ENCODE measurements around the gene WASHC4.

The WASHC4 gene

DNA sequence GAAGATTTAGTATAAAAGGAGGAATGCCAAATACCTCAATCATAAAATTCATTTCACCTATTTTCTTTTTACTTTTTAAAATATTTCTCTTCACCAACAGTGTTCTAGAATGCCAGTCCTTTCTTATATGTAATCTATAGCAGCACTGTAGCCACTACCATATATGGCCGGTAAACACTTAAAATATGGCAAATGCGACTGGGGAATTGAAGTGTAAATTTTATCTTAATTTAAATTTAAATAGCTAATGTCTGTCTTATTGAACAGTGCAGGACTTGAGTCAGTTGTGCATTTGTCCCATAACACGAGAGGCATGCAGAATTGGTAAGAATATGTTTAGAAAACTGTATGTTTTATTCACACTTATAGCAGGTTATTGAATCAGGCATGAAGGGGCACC, 50.1 kb downstream of the WASHC4 start:
- Histone ChIP-seq H3K9me3 (no peaks in the 10 kb centered on the region), H3K27me3 (no peaks in the 10 kb centered on the region)

DNA sequence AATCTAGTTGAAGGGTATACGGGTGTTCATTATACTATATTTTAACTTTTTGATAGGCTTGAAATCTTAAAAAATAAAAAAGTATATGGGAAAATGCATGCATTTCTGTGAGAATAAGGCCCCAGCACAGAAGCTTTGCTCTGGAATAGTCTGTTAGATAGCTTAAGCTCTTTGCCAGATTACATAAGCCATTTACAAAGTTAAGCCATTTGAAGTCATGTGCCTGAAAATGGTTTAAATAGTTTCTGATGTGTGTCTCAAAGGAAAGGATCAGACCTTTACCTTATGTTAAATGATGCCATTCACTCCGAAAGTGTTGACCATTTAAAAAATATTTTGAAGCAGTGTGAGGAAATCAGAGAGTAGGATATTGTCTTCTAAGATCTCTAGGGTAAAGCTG, 51.3 kb downstream of the WASHC4 start:
- TF ChIP-seq, protein P1, sequence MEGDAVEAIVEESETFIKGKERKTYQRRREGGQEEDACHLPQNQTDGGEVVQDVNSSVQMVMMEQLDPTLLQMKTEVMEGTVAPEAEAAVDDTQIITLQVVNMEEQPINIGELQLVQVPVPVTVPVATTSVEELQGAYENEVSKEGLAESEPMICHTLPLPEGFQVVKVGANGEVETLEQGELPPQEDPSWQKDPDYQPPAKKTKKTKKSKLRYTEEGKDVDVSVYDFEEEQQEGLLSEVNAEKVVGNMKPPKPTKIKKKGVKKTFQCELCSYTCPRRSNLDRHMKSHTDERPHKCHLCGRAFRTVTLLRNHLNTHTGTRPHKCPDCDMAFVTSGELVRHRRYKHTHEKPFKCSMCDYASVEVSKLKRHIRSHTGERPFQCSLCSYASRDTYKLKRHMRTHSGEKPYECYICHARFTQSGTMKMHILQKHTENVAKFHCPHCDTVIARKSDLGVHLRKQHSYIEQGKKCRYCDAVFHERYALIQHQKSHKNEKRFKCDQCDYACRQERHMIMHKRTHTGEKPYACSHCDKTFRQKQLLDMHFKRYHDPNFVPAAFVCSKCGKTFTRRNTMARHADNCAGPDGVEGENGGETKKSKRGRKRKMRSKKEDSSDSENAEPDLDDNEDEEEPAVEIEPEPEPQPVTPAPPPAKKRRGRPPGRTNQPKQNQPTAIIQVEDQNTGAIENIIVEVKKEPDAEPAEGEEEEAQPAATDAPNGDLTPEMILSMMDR (IDR thresholded peaks at IDR 0.05) = no peak
- Histone ChIP-seq H3K4me1 (ENCODE audit: control insufficient read depth in 1 of 2, insufficient read depth in 1 of 2, low read depth in 1 of 2, low read length in 1 of 2) (no peaks in the 10 kb centered on the region), H3K4me3 (ENCODE audit: low read depth in 1 of 2, low read length in 1 of 2) (no peak overlapping the region), H3K36me3 (peaks cover 97% of the 10 kb centered on the region), H3K9me3 (no peaks in the 10 kb centered on the region), H3K27ac (peak overlapping the region; percentile 22), H3K27me3 (no peaks in the 10 kb centered on the region)

More for the DNA sequence above, 50.1 kb downstream of the WASHC4 start:
- Histone ChIP-seq H3K27ac (no peak overlapping the region), H3K4me1 (ENCODE audit: control insufficient read depth in 1 of 2, insufficient read depth in 1 of 2, low read depth in 1 of 2, low read length in 1 of 2) (no peaks in the 10 kb centered on the region), H3K36me3 (peaks cover 98% of the 10 kb centered on the region), H3K4me3 (ENCODE audit: low read depth in 1 of 2, low read length in 1 of 2) (no peak overlapping the region)
- TF ChIP-seq, protein P1 (IDR thresholded peaks at IDR 0.05) = no peak

DNA sequence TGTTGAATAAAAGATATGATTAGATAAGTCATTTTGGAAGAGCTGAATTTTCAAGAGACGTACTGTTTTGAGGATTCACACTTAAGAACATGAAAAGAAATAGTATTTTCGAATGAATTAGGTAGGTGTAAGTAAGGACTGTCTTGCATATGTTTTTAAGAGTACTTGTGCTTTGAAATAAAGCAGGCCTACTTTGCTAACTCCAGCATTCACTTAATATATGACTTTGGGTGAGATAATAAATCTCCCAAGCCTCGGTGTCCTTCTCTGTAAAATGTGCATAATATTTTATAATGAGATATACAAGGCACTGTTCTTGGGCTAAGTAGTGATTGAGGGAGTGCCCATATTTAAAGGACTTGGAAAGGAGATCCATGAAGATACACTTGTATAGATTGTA, 54.6 kb downstream of the WASHC4 start:
- H3K9me3 ChIP-seq = no peaks in the 10 kb centered on the region
- H3K36me3 ChIP-seq = peaks cover 99% of the 10 kb centered on the region
- TF ChIP-seq, protein P1 (IDR thresholded peaks at IDR 0.05) = no peak
- H3K27ac ChIP-seq = no peak overlapping the region
- no peak overlapping the region for H3K4me3 ChIP-seq (ENCODE audit: low read depth in 1 of 2, low read length in 1 of 2)
- H3K4me1 ChIP-seq (ENCODE audit: control insufficient read depth in 1 of 2, insufficient read depth in 1 of 2, low read depth in 1 of 2, low read length in 1 of 2) = no peaks in the 10 kb centered on the region
- no peaks in the 10 kb centered on the region for H3K27me3 ChIP-seq

DNA sequence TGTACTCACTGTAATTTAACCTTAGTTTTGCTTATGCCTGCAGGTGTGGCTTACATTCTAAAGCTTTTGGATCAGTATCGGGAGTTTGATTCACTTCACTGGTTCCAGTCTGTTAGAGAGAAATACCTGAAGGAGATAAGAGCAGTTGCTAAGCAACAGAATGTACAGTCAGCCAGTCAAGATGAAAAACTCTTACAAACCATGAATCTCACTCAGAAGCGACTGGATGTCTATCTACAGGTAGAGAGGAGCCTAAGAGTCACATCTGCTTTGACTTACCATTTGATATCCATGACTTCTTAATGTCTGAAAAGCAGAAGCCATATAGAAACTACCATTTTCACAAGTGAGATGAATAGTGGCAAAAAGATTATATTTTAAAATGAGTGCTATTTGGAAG, 56.5 kb downstream of the WASHC4 start:
- Histone ChIP-seq H3K9me3 (no peaks in the 10 kb centered on the region), H3K27me3 (no peaks in the 10 kb centered on the region), H3K27ac (no peak overlapping the region), H3K4me3 (ENCODE audit: low read depth in 1 of 2, low read length in 1 of 2) (no peak overlapping the region), H3K36me3 (peaks cover 99% of the 10 kb centered on the region), H3K4me1 (ENCODE audit: control insufficient read depth in 1 of 2, insufficient read depth in 1 of 2, low read depth in 1 of 2, low read length in 1 of 2) (no peaks in the 10 kb centered on the region)
- TF ChIP-seq, protein P1 (IDR thresholded peaks at IDR 0.05) = no peak

DNA sequence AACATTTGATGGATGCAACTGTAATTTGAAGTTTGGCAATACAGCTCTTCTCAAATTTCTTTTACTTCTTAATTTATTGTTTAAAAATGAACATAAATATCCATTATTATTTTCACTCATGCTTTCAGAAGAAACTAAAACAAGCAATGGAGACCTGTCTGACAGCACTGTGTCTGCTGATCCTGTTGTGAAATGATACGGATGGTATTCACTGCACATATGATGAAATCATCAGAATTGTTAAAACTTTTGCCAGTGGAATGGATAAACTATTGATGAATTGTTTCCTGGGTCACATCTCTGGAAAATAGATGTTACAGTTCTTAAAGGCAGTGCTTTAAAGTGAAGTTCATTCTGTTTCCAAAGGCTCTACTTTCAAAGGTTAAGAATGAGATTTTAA, 59.2 kb downstream of the WASHC4 start:
- H3K4me3 ChIP-seq (ENCODE audit: low read depth in 1 of 2, low read length in 1 of 2) = no peak overlapping the region
- H3K27me3 ChIP-seq = no peaks in the 10 kb centered on the region
- no peaks in the 10 kb centered on the region for H3K4me1 ChIP-seq (ENCODE audit: control insufficient read depth in 1 of 2, insufficient read depth in 1 of 2, low read depth in 1 of 2, low read length in 1 of 2)
- peaks cover 99% of the 10 kb centered on the region for H3K36me3 ChIP-seq
- H3K9me3 ChIP-seq = no peaks in the 10 kb centered on the region
- H3K27ac ChIP-seq = no peak overlapping the region
- TF ChIP-seq, protein P1 (IDR thresholded peaks at IDR 0.05) = no peak

DNA sequence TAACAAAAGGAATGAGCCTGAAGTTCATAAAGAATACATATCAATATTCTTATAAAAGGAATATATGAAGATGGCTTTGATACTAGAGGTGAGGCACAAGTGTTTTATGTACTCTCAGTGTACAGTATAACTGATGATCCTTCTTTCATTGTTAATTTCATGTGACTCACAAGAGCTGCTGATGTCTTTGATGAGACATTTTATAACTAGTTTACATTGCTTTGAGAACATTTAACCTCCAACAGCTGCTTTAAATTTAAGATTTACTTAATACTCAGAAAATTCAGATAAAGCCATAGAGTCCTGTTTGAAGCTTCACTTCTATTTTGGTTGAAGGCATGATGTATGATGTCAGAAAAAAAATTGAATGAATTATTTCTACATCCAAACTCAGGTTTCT, 59.8 kb downstream of the WASHC4 start:
- Histone ChIP-seq H3K36me3 (peaks cover 99% of the 10 kb centered on the region), H3K9me3 (no peaks in the 10 kb centered on the region), H3K4me3 (ENCODE audit: low read depth in 1 of 2, low read length in 1 of 2) (no peak overlapping the region), H3K4me1 (ENCODE audit: control insufficient read depth in 1 of 2, insufficient read depth in 1 of 2, low read depth in 1 of 2, low read length in 1 of 2) (no peaks in the 10 kb centered on the region), H3K27ac (no peak overlapping the region), H3K27me3 (no peaks in the 10 kb centered on the region)
- TF ChIP-seq, protein P1 (IDR thresholded peaks at IDR 0.05) = no peak

Measured in neutrophil (primary cell).